Esophagus muscularis mucosa (tissue), 4 donors: Measurements from ENCODE around the gene SP2. TPM values are rescaled to one million over a fixed set of nuclear protein-coding genes. Genes with fewer than 3 reads are reported as not detected.
A peak's percentile ranks its signal among the peaks of the same experiment; 100 is the strongest.

ENCODE experiments used
- DNase-seq: peaks from one replicate; pipeline ENCODE4 v3.0.0-alpha.2; 2017; ENCODE audit errors: extremely low spot score
- H3K27ac ChIP-seq, 4 donors: fragments of 200-600 bp; sonication (generic); replicated peaks in 1 of 4; 1 replicate in 3 of 4; 2 replicates in 1 of 4; pipeline ENCODE4 v1.5.1; 2016 to 2019; ENCODE audit warnings: mild to moderate bottlenecking in 1 of 4
- H3K27me3 ChIP-seq, 4 donors: fragments of 200-600 bp; sonication (generic); one replicate each; pipeline versions ENCODE4 v1.5.1 to v1.6.0; 2016 to 2019
- H3K36me3 ChIP-seq, 4 donors: fragments of 200-600 bp; sonication (generic); one replicate each; pipeline ENCODE4 v1.5.1; 2016 to 2019
- H3K4me1 ChIP-seq, 4 donors: fragments of 200-600 bp; sonication (generic); one replicate each; pipeline ENCODE4 v1.5.1; 2016 to 2019
- H3K4me3 ChIP-seq, 4 donors: fragments of 200-600 bp; sonication (generic); 1 replicate in 2 of 4; 2 replicates in 2 of 4; pipeline ENCODE4 v1.5.1; 2016 to 2019; ENCODE audit warnings: mild to moderate bottlenecking in 4 of 4, moderate library complexity in 1 of 4
- H3K9me3 ChIP-seq, 4 donors: fragments of 200-600 bp; sonication (generic); 1 replicate in 3 of 4; 2 replicates in 1 of 4; pipeline ENCODE4 v1.5.1; 2016 to 2019
- CTCF ChIP-seq, 3 experiments: fragments of 200-600 bp in 2 of 3; fragments of 450-650 bp in 1 of 3; sonication (generic) in 2 of 3; IDR thresholded peaks; one replicate each; pipeline ENCODE4 v1.5.1; 2017 to 2019; ENCODE audit warnings: antibody characterized with exemption in 3 of 3, mild to moderate bottlenecking in 2 of 3, moderate library complexity in 1 of 3
- EP300 ChIP-seq: sonication (generic); formaldehyde crosslinking; IDR thresholded peaks from one replicate; pipeline ENCODE4 v1.6.1; 2017; ENCODE audit warnings: antibody characterized with exemption
- POLR2A ChIP-seq: fragments of 450-650 bp; IDR thresholded peaks from one replicate; pipeline ENCODE4 v1.6.1; 2017; ENCODE audit warnings: antibody characterized with exemption, moderate library complexity, mild to moderate bottlenecking, low read depth
- POLR2AphosphoS5 ChIP-seq, 2 donors: sonication (generic); formaldehyde crosslinking; IDR thresholded peaks; one replicate each; pipeline ENCODE4 v1.6.1; 2017; ENCODE audit warnings: antibody characterized with exemption in 2 of 2
- WGBS: methylation state at CpG from one replicate; pipeline ENCODE4 v1.1.5; 2018; 5-methylcytosine and 5-hydroxymethylcytosine counted together
- intact Hi-C: fragments of 100-400 bp; cut with DNase I; formaldehyde crosslinking; loops from one replicate; pipeline ENCODE4 v1.15.1; 2023
- total RNA-seq, 4 donors: library from RNA; depleted of rRNA; stranded (reverse); fragments of >200 nt; gene quantifications; one replicate each; pipeline versions ENCODE4 v1.1.0 to v1.2.1, GENCODE V29; 2016

Gene SP2
- 10 to 100 TPM in 1 of 4 donors, 1 to 10 TPM in 3; 7.1 to 16.0 (median 9.4) TPM for total RNA-seq

- peak within 1 kb of the TSS; percentile 95 to 100 (median 98) for H3K27ac ChIP-seq
- peaks cover 45 to 56% (median 54%) of the 10 kb centered on the region in 4 donors for H3K4me1 ChIP-seq
- H3K4me3 ChIP-seq: peak within 1 kb of the TSS; percentile 71 to 97 (median 88)
- intact Hi-C loops: loop anchor here (2.0 to 10.0 kb wide), 2 partner anchors 75 to 191 kb away; partner anchors contain the start of gene CDK5RAP3
- 1% methylated on average over 20 of the region's 70 CpGs for WGBS
- peak in 2 of 3 experiments; percentile 5 to 48 for TF ChIP-seq CTCF (IDR thresholded peaks at IDR 0.05)
- peak; percentile 75 to 91 for TF ChIP-seq POLR2AphosphoS5 (IDR thresholded peaks at IDR 0.05)
- TF ChIP-seq POLR2A: peak; percentile 93
- TF ChIP-seq EP300: no peak
- no peaks in the 10 kb centered on the region for H3K9me3 ChIP-seq
- peaks cover 0 to 3% (median 0%) of the 10 kb centered on the region in 4 donors for H3K36me3 ChIP-seq
- no peaks in the 10 kb centered on the region for H3K27me3 ChIP-seq
- DNase-seq: peak; percentile 100
These were observed at the start of gene SP2 for GRCh38 chr17:47895856-47896671. Gene SP2, plus strand, starts transcription at chr17:47896236. Its CDS starts 51 bp downstream, at chr17:47896287.

DNA sequence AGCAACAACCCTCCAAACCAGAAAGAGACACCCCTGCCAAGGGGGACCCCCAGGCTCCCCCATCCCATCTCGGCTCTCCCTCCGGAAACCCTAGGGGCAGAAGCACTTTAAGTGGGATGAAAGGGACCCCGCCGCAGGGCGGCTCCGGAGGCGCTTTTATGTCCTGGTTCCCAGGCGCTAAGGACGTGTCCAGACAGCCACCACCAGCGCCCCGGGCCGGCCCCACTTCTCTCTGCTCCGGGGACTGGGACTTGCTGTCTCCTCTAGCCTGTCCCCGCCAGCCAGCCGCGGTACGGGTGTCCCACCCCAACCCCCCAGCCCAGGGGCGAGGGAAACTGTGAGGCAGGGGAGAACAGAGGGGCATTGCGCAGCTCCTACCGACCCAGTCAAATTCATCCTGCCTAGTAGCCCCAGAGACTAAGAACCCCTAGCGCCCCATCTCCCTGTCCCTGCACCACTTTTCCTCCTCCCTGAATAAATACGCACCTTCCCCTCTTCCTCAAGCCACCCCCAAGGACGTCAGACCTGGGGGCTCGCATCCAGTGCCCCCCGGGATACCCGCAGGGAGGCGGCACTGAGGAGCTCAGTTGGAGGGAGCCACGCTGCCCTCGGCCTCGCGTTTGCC is 49.2 kb upstream of the SP2 start:
- H3K4me1 ChIP-seq: peaks cover 14 to 47% (median 42%) of the 10 kb centered on the region in 4 donors
- no peak overlapping the region for H3K27ac ChIP-seq
- intact Hi-C loops: loop anchor here (10.0 kb wide), 3 partner anchors 98 to 168 kb away; partner anchors contain the start of genes CDK5RAP3 and PNPO
- TF ChIP-seq EP300: no peak
- no peak for TF ChIP-seq POLR2AphosphoS5 (IDR thresholded peaks at IDR 0.05)
- no peak for TF ChIP-seq CTCF (IDR thresholded peaks at IDR 0.05)
- no peak for TF ChIP-seq POLR2A
- H3K27me3 ChIP-seq: peaks cover 7 to 73% (median 43%) of the 10 kb centered on the region in 4 donors
- WGBS: 17% methylated on average over 26 of the region's 31 CpGs
- H3K9me3 ChIP-seq: no peaks in the 10 kb centered on the region
- no peak overlapping the region for H3K4me3 ChIP-seq
- no peaks in the 10 kb centered on the region for H3K36me3 ChIP-seq
- DNase-seq: no peak

- TF ChIP-seq CTCF (IDR thresholded peaks at IDR 0.05) (peak in 1 of 3 experiments; percentile 3), POLR2AphosphoS5 (IDR thresholded peaks at IDR 0.05) (no peak)
- Histone ChIP-seq H3K9me3 (no peaks in the 10 kb centered on the region), H3K4me3 (no peak overlapping the region), H3K36me3 (no peaks in the 10 kb centered on the region), H3K27ac (no peak overlapping the region), H3K27me3 (peaks cover 11 to 81% (median 51%) of the 10 kb centered on the region in 4 donors), H3K4me1 (peaks cover 15 to 54% (median 42%) of the 10 kb centered on the region in 4 donors)
- 15% methylated on average over 5 of the region's 71 CpGs for WGBS
- intact Hi-C loops: loop anchor here (10.0 kb wide), 3 partner anchors 97 to 167 kb away; partner anchors contain the start of genes CDK5RAP3 and PNPO
- no peak for DNase-seq
These were observed 48.5 kb upstream of the SP2 start for GRCh38 chr17:47847341-47848197.

- TF ChIP-seq CTCF (IDR thresholded peaks at IDR 0.05): no peak
- TF ChIP-seq POLR2AphosphoS5 (IDR thresholded peaks at IDR 0.05): no peak
- no peak for TF ChIP-seq EP300
- no peak for TF ChIP-seq POLR2A
- H3K27me3 ChIP-seq: peaks cover 11 to 87% (median 57%) of the 10 kb centered on the region in 4 donors
- intact Hi-C loops: loop anchor here (10.0 kb wide), 3 partner anchors 97 to 167 kb away; partner anchors contain the start of genes CDK5RAP3 and PNPO
- 48% methylated on average over 17 of the region's 23 CpGs for WGBS
- H3K27ac ChIP-seq: no peak overlapping the region
- H3K36me3 ChIP-seq: no peaks in the 10 kb centered on the region
- peaks cover 15 to 49% (median 38%) of the 10 kb centered on the region in 4 donors for H3K4me1 ChIP-seq
- no peaks in the 10 kb centered on the region for H3K9me3 ChIP-seq
- no peak overlapping the region for H3K4me3 ChIP-seq
- no peak for DNase-seq
These were observed 47.9 kb upstream of the SP2 start for GRCh38 chr17:47848198-47848513.
